GM19238 (cell line): Measurements from ENCODE around the gene ANO8.

Experiments
- DNase-seq: peaks from one replicate; pipeline ENCODE4 v3.0.0; 2011; ENCODE audit warnings: low spot score; ENCODE audit not compliant: insufficient read length

ANO8 gene

GRCh38 chr19:17347877-17348276 lies 13.2 kb upstream of the ANO8 start:
- no peak for DNase-seq

GRCh38 chr19:17347361-17347760 lies 12.7 kb upstream of the ANO8 start:
- no peak for DNase-seq

- peak; percentile 85 for DNase-seq
These were observed 11.5 kb upstream of the ANO8 start for GRCh38 chr19:17346109-17346671.

- DNase-seq, result no peak
These were observed 7.2 kb upstream of the ANO8 start for GRCh38 chr19:17341845-17342244.

- no peak for DNase-seq
These were observed 6.7 kb upstream of the ANO8 start for GRCh38 chr19:17341386-17341785.

GRCh38 chr19:17340871-17341357 lies 6.3 kb upstream of the ANO8 start:
- DNase-seq, result no peak

- DNase-seq, result no peak
These were observed 5.7 kb upstream of the ANO8 start for GRCh38 chr19:17340302-17340870.

GRCh38 chr19:17339088-17339741 lies 4.6 kb upstream of the ANO8 start:
- no peak for DNase-seq

- no peak for DNase-seq
These were observed 3.9 kb upstream of the ANO8 start for GRCh38 chr19:17338433-17339078.

GRCh38 chr19:17337675-17338432 lies 3.2 kb upstream of the ANO8 start:
- DNase-seq, result peak; percentile 41

GRCh38 chr19:17336872-17337674 lies 2.4 kb upstream of the ANO8 start, which contains the start of gene GTPBP3:
GTPBP3 (plus strand) TSS chr19:17337553; CDS start chr19:17337612, 59 bp downstream.
- DNase-seq, result peak; percentile 97

GRCh38 chr19:17335575-17335974 lies 920 bp upstream of the ANO8 start:
- DNase-seq, result no peak

GRCh38 chr19:17333611-17334413 lies 843 bp downstream of the ANO8 start:
- DNase-seq, result peak; percentile 78

GRCh38 chr19:17332677-17333581 lies 1.7 kb downstream of the ANO8 start:
- DNase-seq, result no peak

- no peak for DNase-seq
These were observed 2.3 kb downstream of the ANO8 start for GRCh38 chr19:17332360-17332676.

- no peak for DNase-seq
These were observed 3.6 kb downstream of the ANO8 start for GRCh38 chr19:17331045-17331558.

- no peak for DNase-seq
These were observed 4.2 kb downstream of the ANO8 start for GRCh38 chr19:17330262-17331044.
